HG02884 (cell line): ENCODE measurements around the gene SELENOK.
"Not testable (repeated sequence)": the region's sequence is repeated elsewhere in the genome, so short reads cannot be mapped to it uniquely, and the experiment has no call there.

Source experiments
- ATAC-seq: cut with Tn5 transposase; IDR thresholded peaks from one replicate; pipeline ENCODE4 v1.9.1; 2021; ENCODE audit warnings: mild to moderate bottlenecking, moderate library complexity; ENCODE audit not compliant: unreplicated experiment

The SELENOK gene

DNA sequence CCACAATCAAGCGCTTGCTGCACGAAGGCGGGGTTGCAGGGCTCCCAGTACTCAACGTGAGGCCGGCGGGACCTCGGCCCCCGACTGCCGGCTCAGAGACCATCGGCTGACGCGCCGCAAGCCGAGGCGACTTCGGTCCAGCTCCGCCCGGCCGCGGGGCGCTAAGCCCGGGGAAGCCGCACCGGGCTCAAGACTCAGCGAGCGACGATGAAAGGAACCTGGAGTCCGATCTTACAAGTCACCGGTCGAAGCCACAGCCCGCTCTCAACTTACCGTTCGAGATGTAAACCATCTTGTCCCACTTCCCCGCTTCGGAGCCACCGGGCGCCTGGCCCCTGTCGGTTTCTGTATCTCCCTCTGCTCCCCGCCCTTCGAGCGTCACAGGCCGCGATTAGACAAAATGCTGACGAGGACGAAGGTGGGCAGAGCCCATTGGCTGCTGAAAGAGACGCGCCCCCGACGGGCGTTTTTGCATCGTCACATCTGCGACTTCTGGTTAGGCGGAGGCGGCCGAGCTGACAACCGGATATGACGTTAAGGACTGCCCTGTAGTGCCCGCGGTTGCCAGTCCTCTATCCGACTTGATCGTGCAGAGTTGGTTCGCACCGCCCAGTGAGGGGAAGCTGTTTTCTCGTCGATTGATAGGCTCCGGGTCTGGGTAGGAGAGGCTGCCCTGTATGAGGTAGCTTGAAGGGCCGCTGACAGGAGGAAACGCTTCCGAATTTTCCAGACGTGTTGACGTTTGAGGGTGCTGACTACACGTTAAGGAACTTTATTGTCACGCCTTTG, at the start of gene SELENOK:
Gene SELENOK (minus strand): TSS at position 363 of the 789 bp plus-strand sequence.
- ATAC-seq = peak; percentile 96

DNA sequence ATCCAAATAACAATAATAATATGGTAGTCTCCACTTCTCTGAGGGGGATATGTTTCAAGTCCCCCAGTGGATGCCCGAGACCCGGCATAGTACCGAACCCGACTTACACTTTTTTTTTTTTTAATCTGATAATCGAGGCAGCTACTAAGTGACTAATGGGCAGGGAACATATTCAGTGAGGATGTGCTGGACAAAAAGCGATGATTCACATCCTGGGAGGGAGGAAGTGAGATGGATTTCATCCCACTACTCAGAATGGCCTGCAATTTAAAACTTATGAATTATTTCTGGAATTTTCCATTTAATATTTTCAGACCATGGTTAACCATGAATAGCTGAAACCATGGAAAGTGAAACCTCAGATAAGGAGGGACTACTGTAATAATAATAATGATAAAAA, 49.5 kb upstream of the SELENOK start:
- no peak for ATAC-seq

DNA sequence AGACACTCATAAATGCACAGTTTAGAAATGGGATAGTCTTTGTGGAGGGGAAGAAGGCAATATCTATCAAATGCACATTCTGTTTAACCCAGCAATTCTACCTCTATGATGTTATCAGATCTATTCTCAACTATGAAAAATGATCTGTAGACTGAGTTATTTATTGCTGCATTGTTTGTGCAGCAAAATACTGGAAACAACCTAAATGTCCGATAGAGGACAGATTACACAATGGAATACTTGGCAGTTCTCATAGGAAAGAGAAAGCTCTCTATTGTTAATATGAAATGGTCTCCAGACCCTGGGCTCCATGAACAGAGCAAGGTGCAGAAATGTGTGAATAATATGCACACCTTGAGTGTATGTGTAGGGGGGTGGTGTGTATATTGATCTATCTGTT, 49.0 kb upstream of the SELENOK start:
- no peak for ATAC-seq

DNA sequence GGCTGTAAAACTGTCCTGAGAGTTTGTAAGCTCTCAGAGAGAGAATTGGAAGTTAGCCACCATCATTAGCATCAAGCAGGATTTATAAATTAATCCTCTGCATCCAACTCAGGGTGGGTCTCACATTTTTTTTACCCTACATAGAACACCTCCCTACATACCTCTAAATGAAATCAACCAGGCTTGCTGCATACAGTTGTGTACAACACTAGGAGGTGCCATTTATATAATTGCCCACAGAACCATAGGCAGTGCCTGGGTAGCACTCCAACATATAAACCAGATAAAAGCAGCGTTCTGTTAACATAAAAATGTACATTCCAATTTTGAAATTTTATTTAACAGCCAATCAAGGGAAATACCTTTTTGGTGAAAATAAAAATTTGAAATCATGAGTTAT, 48.2 kb upstream of the SELENOK start:
- ATAC-seq = no peak

DNA sequence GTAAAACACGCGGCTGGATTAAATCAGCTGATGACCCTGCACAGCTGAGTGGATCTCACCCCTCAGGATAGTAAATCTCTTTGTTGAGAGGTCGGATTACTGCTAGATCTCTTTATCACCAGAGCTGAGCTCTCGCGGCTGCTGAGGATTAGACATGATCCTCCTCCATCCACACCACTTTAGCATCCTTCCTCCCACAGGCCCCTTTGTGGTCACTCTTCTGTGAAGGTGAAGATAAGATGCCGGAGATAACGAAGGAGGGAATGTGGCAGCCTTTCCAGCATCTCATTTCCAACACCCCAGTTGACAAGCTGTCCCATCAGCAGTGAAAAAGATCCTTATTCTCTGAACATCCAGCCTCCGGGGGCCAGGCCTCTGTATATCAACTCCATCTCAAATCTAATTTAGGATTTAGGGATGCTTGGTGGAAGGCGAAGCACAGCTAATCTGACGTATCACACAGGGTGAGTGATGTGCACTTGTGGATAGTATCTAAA, 47.5 kb upstream of the SELENOK start:
- no peak for ATAC-seq

DNA sequence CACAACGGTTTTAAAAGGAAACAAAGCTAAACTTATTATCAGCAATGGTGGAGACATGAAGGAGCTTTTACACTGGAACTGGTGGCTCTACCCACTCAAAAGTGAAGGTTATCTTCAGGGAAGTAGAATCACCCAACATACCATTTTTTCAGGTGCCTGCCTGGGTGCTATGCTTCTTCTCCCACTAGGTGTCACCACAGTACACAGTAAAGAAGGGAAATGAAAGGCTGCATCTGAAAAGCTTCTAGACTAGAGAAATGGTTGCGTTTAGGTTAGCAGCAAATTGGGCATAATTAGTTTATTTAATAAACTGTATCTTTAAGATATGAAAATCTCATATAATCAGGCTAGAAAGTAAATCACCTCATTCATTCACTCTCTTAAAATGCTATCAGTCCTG, 47.0 kb upstream of the SELENOK start:
- peak; percentile 74 for ATAC-seq

DNA sequence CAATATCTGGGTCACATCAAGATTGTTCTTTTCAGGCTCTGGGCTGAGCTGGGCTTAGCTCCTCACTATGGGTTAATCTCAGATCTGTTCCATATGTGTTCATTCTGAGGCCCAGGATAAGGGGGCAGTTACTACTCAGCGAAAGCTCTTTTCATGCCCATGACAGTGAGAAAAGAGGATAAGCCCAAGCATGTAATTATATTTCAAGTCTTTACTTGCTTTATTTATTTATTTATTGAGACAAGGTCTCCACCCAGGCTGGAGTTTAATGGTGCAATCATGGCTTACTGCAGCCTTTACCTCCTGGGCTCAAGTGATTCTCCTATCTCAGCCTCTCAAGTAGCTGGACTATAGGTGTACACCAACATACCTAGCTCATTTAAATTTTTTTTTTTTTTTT, 44.7 kb upstream of the SELENOK start:
- ATAC-seq = no peak

DNA sequence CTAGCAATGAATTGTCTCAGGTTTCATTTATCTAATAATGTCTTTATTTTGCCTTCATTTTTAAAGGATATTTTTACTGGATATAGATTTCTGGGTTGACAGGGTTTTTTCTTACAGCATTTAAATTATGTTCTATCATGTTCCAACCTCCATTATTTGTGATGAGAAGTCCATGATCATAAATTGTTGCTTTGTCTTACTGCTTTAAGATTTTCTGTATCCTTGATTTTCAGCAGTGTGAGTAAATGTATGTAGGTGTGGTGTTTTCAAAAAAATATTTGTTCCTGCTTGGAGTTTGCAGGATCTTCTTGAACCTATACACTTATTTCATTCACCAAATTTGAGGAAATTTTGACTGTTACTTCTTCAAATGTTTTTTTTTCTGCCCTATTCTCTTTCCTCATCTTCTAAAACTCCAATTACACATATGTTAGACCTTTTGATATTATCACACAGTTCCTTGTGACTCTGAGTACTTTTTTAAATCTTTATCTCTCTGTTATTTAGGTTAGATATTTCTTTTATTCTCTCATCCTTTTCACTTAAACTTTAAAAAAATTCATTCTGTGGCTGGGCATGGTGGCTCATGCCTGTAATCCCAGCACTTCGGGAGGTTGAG, 43.7 kb upstream of the SELENOK start:
- ATAC-seq = no peak

DNA sequence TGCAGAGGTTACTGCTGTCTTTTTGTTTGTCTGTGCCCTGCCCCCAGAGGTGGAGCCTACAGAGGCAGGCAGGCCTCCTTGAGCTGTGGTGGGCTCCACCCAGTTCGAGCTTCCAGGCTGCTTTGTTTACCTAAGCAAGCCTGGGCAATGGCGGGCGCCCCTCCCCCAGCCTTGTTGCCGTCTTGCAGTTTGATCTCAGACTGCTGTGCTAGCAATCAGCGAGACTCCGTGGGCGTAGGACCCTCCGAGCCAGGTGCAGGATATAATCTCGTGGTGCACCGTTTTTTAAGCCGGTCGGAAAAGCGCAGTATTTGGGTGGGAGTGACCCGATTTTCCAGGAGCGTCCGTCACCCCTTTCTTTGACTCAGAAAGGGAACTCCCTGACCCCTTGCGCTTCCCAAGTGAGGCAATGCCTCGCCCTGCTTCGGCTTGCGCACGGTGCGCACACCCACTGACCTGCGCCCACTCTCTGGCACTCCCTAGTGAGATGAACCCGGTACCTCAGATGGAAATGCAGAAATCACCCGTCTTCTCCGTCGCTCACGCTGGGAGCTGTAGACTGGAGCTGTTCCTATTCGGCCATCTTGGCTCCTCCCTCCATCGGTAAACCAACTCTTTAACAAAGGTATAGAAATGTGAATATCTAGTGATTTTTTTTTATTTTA, 35.7 kb upstream of the SELENOK start:
- ATAC-seq = not testable (repeated sequence)

DNA sequence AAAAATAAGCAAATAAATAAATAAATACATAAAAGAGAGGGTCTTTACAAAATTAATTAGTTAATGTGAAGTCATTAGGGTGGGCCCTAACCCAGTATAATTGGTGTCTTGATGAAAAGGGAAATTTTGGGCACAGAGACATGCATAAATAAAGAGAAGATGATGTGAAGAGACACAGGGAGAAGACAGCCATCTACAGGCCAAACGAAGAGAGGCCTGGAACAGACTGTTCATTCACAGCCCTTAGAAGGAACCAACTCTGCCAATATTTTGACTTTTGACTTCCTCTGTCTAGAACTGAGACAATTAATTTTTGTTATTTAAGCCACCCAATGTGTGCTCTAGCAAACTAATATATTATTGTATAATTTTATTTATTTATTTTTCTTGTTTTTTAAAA, 29.6 kb upstream of the SELENOK start:
- no peak for ATAC-seq

GRCh38 chr3:53919741-53920140, 28.1 kb upstream of the SELENOK start:
- ATAC-seq = no peak

GRCh38 chr3:53913401-53913800, 21.7 kb upstream of the SELENOK start:
- ATAC-seq = no peak

GRCh38 chr3:53902711-53903110, 11.1 kb upstream of the SELENOK start:
- no peak for ATAC-seq

- no peak for ATAC-seq
Observed at GRCh38 chr3:53902067-53902466, 10.4 kb upstream of the SELENOK start.

DNA sequence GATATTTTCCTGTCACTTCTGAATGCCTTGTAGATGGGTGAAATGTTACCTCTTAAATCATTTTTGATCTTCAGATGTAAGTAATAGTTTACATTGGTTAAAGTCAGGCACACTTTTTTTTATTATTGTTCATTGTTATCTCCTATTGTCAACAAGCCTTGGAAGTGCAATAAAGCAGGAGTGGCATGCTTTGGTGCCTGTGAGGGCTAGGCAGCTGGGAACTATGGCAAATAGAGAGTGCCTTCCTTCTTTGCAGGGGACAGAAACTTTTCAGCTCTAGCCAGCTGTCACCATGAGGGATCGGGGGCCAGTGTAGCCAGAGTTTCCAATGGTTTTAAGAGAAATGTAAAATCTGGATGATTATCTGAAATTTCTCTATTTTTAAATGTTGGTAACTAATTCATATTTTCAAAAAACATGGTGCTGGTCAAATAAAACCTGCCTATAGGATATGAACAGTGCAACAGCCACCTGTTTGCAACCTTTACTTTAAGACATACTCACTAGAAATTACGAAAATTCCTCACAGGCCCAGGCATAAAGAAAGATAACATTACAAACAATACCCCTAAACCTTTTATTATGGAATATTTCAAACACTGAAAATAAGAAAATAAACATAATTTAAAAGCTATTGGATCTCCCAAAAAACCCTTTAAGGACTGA, 9.1 kb upstream of the SELENOK start:
- no peak for ATAC-seq

DNA sequence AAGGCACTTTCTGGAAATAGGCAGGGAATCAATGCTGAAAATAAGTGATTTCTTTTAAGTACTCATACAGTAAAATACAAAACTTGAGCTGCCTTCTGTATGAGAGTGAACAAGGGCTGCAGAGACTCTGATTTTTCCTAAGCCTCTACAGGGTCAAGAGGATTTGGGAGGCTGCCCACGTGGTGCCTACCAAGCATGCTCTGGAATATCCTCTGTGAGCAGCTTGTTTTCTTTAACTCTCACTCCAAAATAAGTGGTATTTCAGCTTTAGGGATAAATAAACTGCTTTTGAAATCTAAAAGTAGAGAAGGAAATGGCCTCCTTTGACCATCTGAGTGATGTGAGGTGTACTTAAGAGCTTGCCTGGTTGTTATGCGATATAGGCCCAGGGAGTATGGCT, 8.1 kb upstream of the SELENOK start:
- ATAC-seq = no peak

GRCh38 chr3:53892286-53892637, 603 bp upstream of the SELENOK start:
- no peak for ATAC-seq

- ATAC-seq = no peak
Observed at GRCh38 chr3:53890726-53891475, 758 bp downstream of the SELENOK start.

- no peak for ATAC-seq
Observed at GRCh38 chr3:53888232-53888631, 3.4 kb downstream of the SELENOK start.

DNA sequence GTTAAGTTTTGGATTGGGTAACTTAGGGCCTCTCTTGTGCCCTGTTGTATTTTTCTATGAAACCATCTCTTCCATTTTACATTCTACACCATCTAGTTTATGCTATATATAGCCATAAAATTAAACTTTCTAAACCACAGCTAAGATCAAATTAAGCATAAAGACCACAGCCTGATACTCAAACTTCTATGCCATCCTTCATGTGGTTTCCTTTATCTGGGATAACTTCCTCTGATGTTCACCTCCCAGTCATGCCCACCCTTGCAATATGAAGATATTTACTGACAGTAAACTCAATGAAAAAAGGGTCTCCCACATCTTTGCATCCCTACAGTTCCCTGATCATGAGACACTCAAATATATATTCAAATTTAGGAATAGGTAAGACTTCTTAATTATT, 4.2 kb downstream of the SELENOK start:
- no peak for ATAC-seq

GRCh38 chr3:53885239-53885638, 6.4 kb downstream of the SELENOK start:
- no peak for ATAC-seq
